ENCODE results near the gene P2RY6. TPM values are rescaled to one million over a fixed set of nuclear protein-coding genes. Genes with fewer than 3 reads are reported as not detected.

The P2RY6 gene
- total and polyA plus RNA-seq, 2 of the 4 experiments (the other 2 are of a cell fraction), result 0.44 TPM; not detected in 1

DNA sequence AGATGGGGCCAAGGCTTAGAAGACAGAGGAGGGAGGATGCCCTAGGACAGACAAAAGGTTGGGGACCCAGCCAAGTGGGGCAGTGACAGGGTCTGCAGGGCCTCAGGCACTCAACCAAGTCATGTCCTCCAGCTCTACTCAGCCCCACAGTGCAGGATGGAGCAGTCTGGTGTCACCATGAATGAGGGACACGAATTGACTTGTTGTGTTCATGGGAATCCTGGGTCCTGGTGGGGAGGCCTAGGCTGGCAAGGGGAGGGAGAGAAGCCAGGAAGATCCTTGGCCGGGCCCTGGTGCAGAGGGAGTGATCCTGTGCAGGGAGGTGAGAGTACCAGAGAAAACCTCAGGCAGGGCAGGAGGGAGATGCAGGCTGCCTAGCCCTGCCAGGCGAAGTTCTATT lies 12.0 kb downstream of the P2RY6 start:
- CTCF ChIA-PET, result no interaction called here
- ATAC-seq (ENCODE audit: low read depth), result no peak

More for the DNA sequence above, 12.0 kb downstream of the P2RY6 start:
- Histone ChIP-seq H3K56ac (ENCODE audit: extremely low read depth, insufficient read depth, low read length) (no peak overlapping the region), H4K20me1 (ENCODE audit: insufficient read depth, low read length) (no peaks in the 10 kb centered on the region), H3K18ac (ENCODE audit: low read depth, low read length) (no peak overlapping the region), H3K27ac (ENCODE audit: insufficient read depth, low read length) (no peak overlapping the region), H3K27me3 (ENCODE audit: control insufficient read depth, insufficient read depth, low read length) (peaks cover 16% of the 10 kb centered on the region; the same call in 1 of the 2 replicates), H2AK9ac (replicated peaks; ENCODE audit: low read depth, low read length, poor library complexity) (no peak overlapping the region), H3K23ac (ENCODE audit: low read depth, low read length) (no peak overlapping the region), H3K4me1 (ENCODE audit: control insufficient read depth, insufficient read depth, low read length) (peaks cover 5% of the 10 kb centered on the region), H2BK5ac (ENCODE audit: low read depth, low read length, poor library complexity, severe bottlenecking) (no peak overlapping the region), H4K8ac (ENCODE audit: low read depth in 2 of 2, low read length in 2 of 2) (no peak overlapping the region), H3K9ac (ENCODE audit: low read depth, low read length) (no peak overlapping the region), H3K36me3 (ENCODE audit: control insufficient read depth, insufficient read depth, low read length) (no peaks in the 10 kb centered on the region), H3K14ac (replicated peaks; ENCODE audit: low read depth, low read length) (no peak overlapping the region), H4K5ac (ENCODE audit: low read depth, low read length) (no peak overlapping the region), H4K91ac (ENCODE audit: insufficient read depth, low read depth, low read length) (no peak overlapping the region), H3K4ac (ENCODE audit: low read depth, low read length) (no peak overlapping the region), H2AK5ac (ENCODE audit: low read depth, low read length) (no peak overlapping the region), H3K9me1 (ENCODE audit: insufficient read depth, low read length) (peaks cover 4% of the 10 kb centered on the region), H2AFZ (replicated peaks; ENCODE audit: low read length, poor library complexity) (no peak overlapping the region), H2BK120ac (ENCODE audit: low read depth, low read length) (no peak overlapping the region), H2BK15ac (ENCODE audit: low read depth, low read length) (no peak overlapping the region), H3K79me1 (ENCODE audit: low read depth in 1 of 2, low read length in 2 of 2) (no peaks in the 10 kb centered on the region), H3K4me2 (ENCODE audit: low read depth, low read length) (no peak overlapping the region), H3K4me3 (ENCODE audit: insufficient read depth, low read depth, low read length) (no peak overlapping the region), H2BK20ac (ENCODE audit: low read depth, low read length) (no peak overlapping the region), H3K9me3 (ENCODE audit: control insufficient read depth, insufficient read depth, low read length) (no peaks in the 10 kb centered on the region)
- in situ Hi-C loops (cut with MboI; ENCODE audit: low sequenced_read_pairs) (loop anchor here (10.0 kb wide), 1 partner anchor 559 kb away; no protein-coding TSS in a partner anchor), dilution Hi-C loops (cut with HindIII; ENCODE audit: low sequenced_read_pairs, unreplicated experiment) (no loop called here), intact Hi-C loops (cut with micrococcal nuclease) (no loop called here)
- TF ChIP-seq, protein P1, sequence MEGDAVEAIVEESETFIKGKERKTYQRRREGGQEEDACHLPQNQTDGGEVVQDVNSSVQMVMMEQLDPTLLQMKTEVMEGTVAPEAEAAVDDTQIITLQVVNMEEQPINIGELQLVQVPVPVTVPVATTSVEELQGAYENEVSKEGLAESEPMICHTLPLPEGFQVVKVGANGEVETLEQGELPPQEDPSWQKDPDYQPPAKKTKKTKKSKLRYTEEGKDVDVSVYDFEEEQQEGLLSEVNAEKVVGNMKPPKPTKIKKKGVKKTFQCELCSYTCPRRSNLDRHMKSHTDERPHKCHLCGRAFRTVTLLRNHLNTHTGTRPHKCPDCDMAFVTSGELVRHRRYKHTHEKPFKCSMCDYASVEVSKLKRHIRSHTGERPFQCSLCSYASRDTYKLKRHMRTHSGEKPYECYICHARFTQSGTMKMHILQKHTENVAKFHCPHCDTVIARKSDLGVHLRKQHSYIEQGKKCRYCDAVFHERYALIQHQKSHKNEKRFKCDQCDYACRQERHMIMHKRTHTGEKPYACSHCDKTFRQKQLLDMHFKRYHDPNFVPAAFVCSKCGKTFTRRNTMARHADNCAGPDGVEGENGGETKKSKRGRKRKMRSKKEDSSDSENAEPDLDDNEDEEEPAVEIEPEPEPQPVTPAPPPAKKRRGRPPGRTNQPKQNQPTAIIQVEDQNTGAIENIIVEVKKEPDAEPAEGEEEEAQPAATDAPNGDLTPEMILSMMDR (conservative IDR thresholded peaks at IDR 0.05; ENCODE audit: low read depth, low read length), result no peak
- TF ChIP-seq NFE2L2 (IDR thresholded peaks at IDR 0.05; ENCODE audit: low read depth, low read length) (no peak), MAZ (IDR thresholded peaks at IDR 0.05; ENCODE audit: borderline replicate concordance, low read depth, low read length) (no peak), RAD21 (IDR thresholded peaks at IDR 0.05; ENCODE audit: low read length) (no peak), BHLHE40 (IDR thresholded peaks at IDR 0.05; ENCODE audit: low read depth, low read length) (no peak), FOS (IDR thresholded peaks at IDR 0.05; ENCODE audit: low read depth, low read length) (no peak)
- no TSS peak for BruUV-seq (replicated peaks)
- POLR2A ChIA-PET (ENCODE audit: unreplicated experiment), result no interaction called here
- no CpG with 5 or more reads among the region's 3 CpGs for WGBS, 2 experiments (ENCODE audit: extremely low coverage in 2 of 2, insufficient read length in 1 of 2)
- DNase-seq, result no peak

All from IMR-90 (cell line).